ELR (cell line): ENCODE results near the gene KCNMB2.

ENCODE experiments used
- DNase-seq: peaks from one replicate; pipeline ENCODE4 v3.0.0-alpha.2; 2015; ENCODE audit warnings: low read depth

Gene KCNMB2

DNA sequence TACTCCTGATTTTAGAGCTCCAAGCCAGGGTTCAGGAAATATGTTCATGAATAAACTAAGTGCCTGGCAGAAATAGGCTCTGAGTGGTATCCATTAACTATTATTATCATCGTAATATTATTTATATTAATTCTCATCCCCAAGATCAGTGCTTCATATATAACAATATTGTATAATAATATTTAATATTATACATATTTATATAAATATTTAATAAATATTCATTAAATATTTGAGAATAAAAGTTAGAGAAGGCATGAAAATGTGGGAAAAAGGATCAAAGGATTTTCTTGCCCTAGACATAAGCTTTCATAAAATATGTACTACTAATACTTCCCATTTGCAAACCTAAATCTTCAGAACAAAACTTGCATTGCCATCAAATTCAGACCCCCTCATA is 338.9 kb downstream of the KCNMB2 start:
- DNase-seq: no peak

DNA sequence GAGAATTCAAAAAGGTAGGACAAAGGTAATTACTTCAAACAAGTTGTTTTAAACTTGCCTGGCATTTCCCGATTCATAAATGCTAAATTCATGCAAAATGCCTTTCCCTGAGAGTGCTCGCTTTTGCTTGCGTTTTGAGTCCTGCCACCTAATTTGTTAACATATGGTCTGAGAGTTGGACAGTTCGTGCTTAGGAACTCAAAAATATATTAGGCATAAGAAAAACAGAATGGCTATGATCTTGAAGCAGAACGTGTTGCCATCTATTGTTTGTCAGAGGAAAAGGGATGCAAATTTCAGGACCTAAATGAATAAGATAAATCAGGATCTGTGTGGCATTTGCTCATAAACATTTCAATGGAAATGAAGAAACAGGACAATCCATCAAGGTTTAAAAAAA is 339.6 kb downstream of the KCNMB2 start:
- no peak for DNase-seq

DNA sequence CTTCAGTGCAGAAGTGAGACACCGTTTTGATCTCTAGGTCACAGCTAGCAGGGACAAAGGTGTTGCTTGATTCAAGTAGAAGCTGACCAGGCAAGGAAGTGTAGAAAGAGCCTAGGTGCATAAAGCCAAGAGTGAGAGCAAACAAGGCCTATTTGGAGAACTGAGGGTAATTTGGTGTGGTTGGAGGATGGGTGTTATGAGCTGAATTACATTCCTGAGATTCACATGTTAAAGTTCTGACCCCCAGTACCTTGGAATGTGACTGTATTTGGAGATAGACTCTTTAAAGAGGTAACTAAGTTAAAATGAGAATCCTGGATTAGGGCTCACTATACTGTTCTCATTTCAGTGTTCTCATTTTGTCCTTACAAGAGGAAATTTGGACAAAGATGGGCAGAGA is 344.0 kb downstream of the KCNMB2 start:
- no peak for DNase-seq
